Neutrophil (primary cell): Measurements from ENCODE around the gene C1orf210.

ENCODE experiments used
- H3K27ac ChIP-seq: fragments of 200-600 bp; sonication (generic); 2 replicates; pipeline ENCODE4 v1.5.1; 2016; ENCODE audit warnings: mild to moderate bottlenecking, moderate library complexity
- H3K27me3 ChIP-seq: fragments of 200-600 bp; sonication (generic); 2 replicates; pipeline ENCODE4 v1.6.0; 2016; ENCODE audit warnings: mild to moderate bottlenecking
- H3K36me3 ChIP-seq: fragments of 200-600 bp; sonication (generic); 2 replicates; pipeline ENCODE4 v1.5.1; 2017
- H3K4me1 ChIP-seq, 2 experiments: fragments of 200-600 bp in 1 of 2; sonication (generic) in 1 of 2; 1 replicate in 1 of 2; 2 replicates in 1 of 2; pipeline versions ENCODE4 v1.5.1 to v1.6.1; 2013 to 2016; ENCODE audit warnings: low read depth in 1 of 2, low read length in 1 of 2, mild to moderate bottlenecking in 1 of 2, moderate library complexity in 1 of 2; ENCODE audit not compliant: control insufficient read depth in 1 of 2, insufficient read depth in 1 of 2
- H3K4me3 ChIP-seq, 2 experiments: fragments of 200-600 bp in 1 of 2; sonication (generic) in 1 of 2; 1 replicate in 1 of 2; 2 replicates in 1 of 2; pipeline ENCODE4 v1.5.1; 2013 to 2016; ENCODE audit warnings: low read depth in 1 of 2, low read length in 1 of 2, mild to moderate bottlenecking in 1 of 2, moderate library complexity in 1 of 2
- H3K9me3 ChIP-seq: fragments of 200-600 bp; sonication (generic); 2 replicates; pipeline ENCODE4 v1.5.1; 2016
- TF ChIP-seq, protein P1 (sequence below): fragments of 200-600 bp; sonication (generic); IDR thresholded peaks from 2 replicates; pipeline ENCODE4 v1.5.1; 2016; ENCODE audit warnings: antibody characterized with exemption

Gene C1orf210

DNA sequence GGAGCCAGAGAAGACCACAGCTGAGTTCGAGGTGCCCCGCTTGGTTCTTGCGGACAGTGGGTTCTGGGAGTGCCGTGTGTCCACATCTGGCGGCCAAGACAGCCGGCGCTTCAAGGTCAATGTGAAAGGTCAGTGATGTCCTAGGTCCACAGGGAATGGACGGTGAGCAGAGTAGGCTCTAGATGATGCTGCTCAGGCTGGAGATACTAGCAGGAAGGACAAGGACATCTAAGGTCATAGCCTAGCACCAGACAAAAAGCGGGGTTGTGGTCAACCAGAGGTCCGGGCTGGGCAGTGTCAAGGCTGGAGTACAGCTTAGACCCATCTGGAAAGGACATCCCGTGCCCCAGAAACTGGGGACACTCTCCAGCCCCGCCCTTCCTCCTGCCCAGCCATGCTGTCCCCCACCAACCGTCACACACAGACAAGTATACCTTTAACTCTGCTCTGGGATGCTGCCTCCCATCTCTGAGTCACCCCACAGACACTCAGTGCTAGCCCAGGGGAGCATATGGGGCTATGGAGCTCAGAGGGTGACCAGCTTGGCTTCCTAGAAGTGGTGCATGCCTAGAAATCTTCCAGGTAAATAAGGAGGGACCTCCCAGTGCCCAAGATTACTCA is 24.1 kb upstream of the C1orf210 start:
- TF ChIP-seq, protein P1, sequence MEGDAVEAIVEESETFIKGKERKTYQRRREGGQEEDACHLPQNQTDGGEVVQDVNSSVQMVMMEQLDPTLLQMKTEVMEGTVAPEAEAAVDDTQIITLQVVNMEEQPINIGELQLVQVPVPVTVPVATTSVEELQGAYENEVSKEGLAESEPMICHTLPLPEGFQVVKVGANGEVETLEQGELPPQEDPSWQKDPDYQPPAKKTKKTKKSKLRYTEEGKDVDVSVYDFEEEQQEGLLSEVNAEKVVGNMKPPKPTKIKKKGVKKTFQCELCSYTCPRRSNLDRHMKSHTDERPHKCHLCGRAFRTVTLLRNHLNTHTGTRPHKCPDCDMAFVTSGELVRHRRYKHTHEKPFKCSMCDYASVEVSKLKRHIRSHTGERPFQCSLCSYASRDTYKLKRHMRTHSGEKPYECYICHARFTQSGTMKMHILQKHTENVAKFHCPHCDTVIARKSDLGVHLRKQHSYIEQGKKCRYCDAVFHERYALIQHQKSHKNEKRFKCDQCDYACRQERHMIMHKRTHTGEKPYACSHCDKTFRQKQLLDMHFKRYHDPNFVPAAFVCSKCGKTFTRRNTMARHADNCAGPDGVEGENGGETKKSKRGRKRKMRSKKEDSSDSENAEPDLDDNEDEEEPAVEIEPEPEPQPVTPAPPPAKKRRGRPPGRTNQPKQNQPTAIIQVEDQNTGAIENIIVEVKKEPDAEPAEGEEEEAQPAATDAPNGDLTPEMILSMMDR, result no peak
- H3K4me1 ChIP-seq, result no peaks in the 10 kb centered on the region
- no peaks in the 10 kb centered on the region for H3K9me3 ChIP-seq
- no peak overlapping the region for H3K4me3 ChIP-seq
- no peaks in the 10 kb centered on the region for H3K36me3 ChIP-seq
- no peak overlapping the region for H3K27ac ChIP-seq
- no peaks in the 10 kb centered on the region for H3K27me3 ChIP-seq

DNA sequence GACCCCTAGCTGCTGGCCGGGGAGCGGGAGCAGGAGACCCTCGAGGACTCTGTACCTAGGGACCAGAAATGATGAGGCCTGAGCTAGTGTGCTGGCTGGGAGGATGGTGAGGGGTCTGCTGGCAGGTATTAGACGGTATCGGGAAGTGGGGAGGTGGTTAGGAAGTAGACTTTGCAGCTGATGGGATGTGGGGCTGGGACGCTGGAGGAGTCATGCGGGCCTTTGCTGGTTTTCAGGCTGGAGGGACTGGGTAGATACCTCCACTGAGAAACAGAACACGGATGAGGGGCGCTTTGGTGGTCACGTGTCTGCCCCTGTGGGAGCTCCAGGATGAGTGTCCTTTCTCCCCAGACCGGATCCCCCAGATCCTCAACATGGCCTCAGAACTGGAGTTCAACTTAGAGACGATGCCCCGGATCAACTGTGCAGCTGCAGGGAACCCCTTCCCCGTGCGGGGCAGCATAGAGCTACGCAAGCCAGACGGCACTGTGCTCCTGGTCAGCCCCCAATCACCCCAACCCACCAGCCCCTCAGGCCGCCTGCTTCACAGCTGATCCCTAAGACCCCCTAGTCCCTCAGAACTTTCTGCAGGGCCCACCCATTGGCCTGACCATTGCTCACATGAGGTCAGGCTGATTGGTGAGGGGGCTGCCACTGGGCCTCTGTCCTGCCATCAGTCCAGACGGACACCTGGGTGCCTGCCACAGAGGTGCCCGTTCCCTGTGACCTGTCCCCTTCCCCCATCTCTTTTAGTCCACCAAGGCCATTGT is 23.4 kb upstream of the C1orf210 start:
- Histone ChIP-seq H3K27ac (no peak overlapping the region), H3K9me3 (no peaks in the 10 kb centered on the region), H3K36me3 (no peaks in the 10 kb centered on the region), H3K4me1 (no peaks in the 10 kb centered on the region), H3K4me3 (no peak overlapping the region), H3K27me3 (no peaks in the 10 kb centered on the region)
- TF ChIP-seq, protein P1, result no peak

DNA sequence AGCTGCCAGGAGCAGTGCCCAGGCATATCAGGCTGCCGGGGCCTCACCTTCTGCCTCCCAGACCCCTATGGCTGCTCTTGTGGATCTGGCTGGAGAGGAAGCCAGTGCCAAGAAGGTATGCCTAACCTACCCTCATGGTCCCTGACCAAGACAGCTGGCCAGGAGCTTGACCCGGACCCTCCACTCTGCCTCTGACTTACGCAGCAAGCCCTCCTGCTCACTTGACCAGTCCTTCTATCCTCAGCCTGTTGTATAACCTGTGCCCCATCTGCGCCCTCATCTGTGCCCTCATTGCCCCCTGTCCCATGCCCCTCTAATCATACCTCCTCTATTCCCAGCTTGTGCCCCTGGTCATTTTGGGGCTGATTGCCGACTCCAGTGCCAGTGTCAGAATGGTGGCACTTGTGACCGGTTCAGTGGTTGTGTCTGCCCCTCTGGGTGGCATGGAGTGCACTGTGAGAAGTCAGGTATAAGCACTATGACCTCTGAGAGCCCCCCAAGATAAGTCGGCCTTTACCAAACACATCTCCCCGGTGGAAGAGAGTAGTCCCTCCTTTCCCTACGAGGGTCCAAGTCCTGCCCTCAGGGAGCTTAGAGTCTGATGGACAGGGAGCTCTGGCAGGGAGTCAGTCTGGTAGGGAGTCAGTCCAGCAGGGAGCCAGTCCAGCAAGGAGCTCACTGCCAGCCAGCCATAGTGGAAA is 22.2 kb upstream of the C1orf210 start:
- Histone ChIP-seq H3K27ac (no peak overlapping the region), H3K9me3 (no peaks in the 10 kb centered on the region), H3K36me3 (no peaks in the 10 kb centered on the region), H3K27me3 (no peaks in the 10 kb centered on the region), H3K4me3 (no peak overlapping the region), H3K4me1 (no peaks in the 10 kb centered on the region)
- TF ChIP-seq, protein P1, result no peak

DNA sequence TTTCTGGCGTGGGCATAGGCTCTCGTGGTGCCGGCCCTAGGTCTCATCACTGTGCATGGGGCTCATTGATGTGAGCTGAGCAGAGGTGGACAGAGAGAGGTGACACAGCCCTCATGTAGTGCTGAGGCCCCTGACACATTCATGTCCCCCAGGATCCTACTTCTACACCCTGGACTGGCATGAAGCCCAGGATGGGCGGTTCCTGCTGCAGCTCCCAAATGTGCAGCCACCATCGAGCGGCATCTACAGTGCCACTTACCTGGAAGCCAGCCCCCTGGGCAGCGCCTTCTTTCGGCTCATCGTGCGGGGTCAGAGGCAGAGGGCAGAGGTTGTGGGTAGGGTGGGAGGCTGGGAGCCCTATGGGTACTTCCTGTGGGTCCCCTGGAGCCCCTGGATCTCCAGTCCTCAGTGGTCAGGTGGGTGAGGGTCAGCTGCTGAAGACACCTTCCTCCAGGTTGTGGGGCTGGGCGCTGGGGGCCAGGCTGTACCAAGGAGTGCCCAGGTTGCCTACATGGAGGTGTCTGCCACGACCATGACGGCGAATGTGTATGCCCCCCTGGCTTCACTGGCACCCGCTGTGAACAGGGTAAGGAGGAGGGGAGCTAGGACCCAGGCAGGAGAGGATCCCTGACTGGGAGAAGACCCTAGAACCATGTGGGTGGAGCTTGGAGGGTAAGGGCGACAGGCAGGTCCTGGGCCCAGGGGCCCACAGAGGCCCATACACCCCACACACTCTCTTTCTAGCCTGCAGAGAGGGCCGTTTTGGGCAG is 21.5 kb upstream of the C1orf210 start:
- no peak overlapping the region for H3K4me3 ChIP-seq
- no peaks in the 10 kb centered on the region for H3K9me3 ChIP-seq
- H3K27ac ChIP-seq, result no peak overlapping the region
- no peaks in the 10 kb centered on the region for H3K4me1 ChIP-seq
- H3K36me3 ChIP-seq, result no peaks in the 10 kb centered on the region
- no peaks in the 10 kb centered on the region for H3K27me3 ChIP-seq
- TF ChIP-seq, protein P1, result no peak

DNA sequence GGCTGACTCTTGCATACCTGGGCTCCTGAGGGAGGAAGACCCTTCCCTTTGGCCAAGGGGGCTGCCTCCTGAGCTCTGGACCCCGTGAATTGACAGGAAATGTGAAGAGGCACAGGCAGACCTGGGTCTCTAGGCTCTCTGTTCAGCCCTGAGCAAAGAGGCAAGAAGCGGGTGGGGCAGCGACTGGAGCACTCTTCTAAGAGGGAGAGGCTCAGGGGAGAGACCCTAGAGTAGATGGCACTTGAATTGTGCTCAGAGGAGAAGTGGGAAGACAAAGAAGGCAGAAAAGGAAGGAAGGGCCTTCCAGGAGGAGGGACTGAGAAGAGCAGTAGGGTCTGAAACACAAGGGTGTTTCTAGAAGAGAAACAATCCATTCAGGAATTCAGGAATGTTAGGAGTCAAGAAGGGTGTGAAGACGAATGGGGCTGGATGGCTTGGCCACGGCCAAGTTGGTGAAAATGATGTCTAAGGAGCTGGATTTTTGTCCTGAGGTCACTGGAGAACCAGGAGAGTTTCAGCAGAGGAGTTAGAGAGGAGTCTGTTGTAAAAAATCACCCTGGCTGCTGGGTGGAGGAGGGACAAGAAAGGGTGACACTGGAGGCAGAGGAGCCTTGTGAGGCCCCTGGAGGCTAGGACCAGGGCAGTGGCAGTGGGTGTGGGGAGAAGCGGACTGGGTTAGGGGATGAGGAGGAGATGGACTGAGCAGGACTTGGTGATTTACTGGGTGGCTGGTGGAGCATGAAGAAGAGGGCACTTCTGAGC is 20.7 kb upstream of the C1orf210 start:
- TF ChIP-seq, protein P1, result no peak
- Histone ChIP-seq H3K36me3 (no peaks in the 10 kb centered on the region), H3K9me3 (no peaks in the 10 kb centered on the region), H3K4me3 (no peak overlapping the region), H3K4me1 (no peaks in the 10 kb centered on the region), H3K27ac (no peak overlapping the region), H3K27me3 (no peaks in the 10 kb centered on the region)
